NCI-H2196 treated with DMSO at 0.1 percent for 48 hours (cell line): ENCODE results near the gene EXOC6.
A peak's percentile ranks its signal among the peaks of the same experiment; 100 is the strongest.
"Not testable (repeated sequence)": the region's sequence is repeated elsewhere in the genome, so short reads cannot be mapped to it uniquely, and the experiment has no call there.

ENCODE experiments used
- DNase-seq: peaks from one replicate; lab custom pipeline; 2025; ENCODE audit not compliant: unreplicated experiment; lab: John Stamatoyannopoulos, UW

EXOC6 gene

DNA sequence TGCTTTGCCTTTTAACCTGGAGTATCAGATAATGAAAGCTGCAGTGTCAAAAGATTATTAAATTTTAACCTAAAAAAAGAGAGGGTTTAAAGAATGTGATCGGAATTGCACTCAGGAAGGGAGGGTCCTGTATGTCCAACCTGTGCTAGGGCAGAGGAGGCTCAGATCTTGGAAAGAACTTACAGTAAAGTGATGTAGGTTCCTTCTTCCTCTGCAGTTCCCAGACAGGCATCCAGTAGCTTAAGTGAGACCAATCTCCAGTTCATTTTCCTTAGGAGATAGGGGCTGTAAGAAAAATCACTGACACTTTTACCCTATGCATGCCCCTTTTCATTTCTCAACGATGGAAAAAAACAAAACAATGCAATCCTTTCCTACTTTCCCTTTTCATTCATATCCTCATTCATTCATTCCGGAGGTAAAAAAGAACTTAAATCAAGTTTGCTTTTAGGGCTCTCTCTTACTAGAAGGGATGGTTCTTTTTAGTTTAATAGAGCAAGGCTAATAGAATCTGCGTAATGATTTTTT, 28.3 kb downstream of the EXOC6 start:
- no peak for DNase-seq

DNA sequence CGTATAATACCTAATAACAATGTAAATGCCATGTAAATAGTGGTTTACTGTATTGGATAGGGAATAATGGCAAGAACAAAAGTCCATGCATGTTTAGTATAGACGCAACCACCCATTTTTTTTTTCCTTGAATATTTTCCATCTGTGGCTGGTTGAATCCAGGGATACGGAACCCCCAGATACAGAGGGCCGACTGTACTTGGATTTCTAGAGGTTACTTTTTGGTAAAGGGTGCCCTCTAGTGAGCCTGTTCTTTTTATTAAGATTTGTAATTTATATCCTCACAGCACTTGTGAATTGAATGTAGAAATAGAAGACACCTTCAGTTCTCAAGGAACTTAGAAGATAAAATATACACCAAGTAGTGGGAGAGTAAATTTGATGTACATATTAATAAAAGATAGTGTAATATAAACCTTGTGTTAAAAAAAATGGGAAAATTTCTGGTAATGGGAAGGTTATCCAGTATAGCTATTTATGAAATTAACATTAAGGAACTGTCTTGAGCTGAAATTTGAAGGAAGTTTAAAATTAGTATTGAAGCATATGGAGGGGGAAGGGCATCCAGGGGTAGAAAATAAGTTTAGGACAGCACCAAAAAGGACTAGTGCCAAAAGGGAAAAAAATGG, 32.0 kb downstream of the EXOC6 start:
- DNase-seq, result no peak

DNA sequence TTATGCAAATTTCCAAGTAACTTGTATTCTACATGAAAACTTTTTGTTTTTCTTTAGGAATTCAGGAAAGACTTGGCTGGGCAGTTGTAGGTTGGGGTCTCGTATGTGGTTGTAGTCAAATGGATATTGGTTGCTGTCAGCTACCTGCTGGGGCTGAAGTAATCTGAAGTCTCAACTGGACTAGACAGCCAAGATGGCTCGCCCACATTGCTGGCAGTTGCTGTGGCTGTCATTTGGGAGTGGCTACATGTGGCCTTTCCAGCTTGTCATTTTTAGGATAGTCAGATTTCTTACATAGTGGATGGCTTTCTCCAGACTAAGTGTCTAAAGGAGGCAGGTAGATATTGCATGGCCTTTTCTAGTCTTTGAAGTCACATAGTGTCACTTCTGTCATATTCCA, 32.6 kb downstream of the EXOC6 start:
- DNase-seq, result no peak

GRCh38 chr10:92886334-92886961, 38.1 kb downstream of the EXOC6 start:
- no peak for DNase-seq

DNA sequence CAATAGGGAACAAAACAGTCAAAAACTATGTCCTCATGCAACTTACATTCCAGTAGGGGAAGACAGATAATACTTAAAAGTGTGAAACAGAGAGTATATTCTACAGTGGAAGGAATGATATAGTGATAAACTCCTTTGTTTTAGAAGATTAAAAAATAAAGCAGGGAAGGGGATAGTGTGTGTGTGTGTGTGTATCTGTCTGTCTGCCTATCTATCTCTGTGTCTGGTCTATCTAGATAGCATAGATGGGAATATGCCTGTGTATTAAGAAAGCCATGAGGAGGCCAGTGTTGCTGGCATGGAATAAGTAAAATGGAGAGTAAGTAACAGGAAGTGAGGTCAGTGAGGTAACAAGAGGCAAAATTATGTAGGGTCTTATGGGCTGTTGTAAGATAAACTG, 42.2 kb downstream of the EXOC6 start:
- no peak for DNase-seq

DNA sequence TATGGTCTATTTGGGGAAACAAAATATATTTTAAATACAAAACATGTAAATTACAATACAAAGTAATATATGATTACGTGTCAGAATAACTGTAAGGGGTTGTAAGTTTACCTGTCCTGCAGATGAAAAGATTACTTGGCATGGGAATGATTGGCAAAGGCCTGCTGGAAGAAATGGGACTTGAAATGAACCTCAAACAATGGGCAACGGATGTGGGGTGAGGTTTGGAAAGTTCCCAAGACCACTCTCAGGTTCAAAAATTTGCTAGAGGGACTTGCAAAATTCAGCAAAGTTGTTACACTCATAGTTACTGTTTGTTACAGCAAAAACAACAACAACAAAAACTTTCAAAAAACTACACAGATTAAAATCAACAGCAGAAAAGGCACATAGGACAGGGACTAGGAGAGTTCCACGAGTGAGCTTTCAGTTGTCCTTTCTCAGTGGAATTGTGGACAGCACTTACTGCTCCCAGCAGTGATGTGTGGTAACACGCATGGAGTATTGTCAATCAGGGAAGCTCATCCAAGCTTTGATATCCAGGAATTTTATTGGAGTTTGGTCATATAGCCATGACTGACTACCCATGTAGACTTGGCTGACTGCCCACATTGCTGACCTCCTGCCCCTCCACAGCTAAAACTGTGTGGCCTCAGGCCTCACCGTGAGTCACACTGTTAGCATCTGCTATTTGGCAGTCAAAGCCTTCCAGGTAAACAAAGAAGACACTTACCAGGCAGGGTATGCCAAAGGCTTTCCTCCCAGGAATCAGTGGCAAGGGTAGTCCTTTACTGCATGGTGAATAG, 43.8 kb downstream of the EXOC6 start:
- peak; percentile 23 for DNase-seq

- DNase-seq, result no peak
Measured at GRCh38 chr10:92892691-92893054, 44.4 kb downstream of the EXOC6 start.

GRCh38 chr10:92894081-92894655, 45.8 kb downstream of the EXOC6 start:
- DNase-seq, result no peak

- DNase-seq, result no peak
Measured at GRCh38 chr10:92897916-92898315, 49.6 kb downstream of the EXOC6 start.

GRCh38 chr10:92901819-92902251, 53.5 kb downstream of the EXOC6 start:
- no peak for DNase-seq

DNA sequence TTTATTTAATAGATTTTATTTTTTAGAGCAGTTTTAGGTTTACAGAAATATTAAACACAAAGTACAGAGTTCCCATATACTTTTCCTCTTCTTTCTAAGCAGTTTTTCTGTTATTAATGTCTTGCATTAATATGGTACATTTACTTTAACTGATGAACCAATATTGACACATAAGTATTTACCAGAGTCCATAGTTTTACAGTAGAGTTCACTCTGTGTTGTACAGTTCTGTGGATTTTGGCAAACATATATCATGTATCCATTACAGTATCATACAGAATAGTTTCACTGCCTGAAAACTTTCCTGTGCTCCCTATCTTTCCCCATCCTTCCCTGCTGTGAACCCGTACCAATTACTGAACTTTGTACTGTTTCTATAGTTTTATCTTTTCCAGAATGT, 55.3 kb downstream of the EXOC6 start:
- DNase-seq, result no peak

DNA sequence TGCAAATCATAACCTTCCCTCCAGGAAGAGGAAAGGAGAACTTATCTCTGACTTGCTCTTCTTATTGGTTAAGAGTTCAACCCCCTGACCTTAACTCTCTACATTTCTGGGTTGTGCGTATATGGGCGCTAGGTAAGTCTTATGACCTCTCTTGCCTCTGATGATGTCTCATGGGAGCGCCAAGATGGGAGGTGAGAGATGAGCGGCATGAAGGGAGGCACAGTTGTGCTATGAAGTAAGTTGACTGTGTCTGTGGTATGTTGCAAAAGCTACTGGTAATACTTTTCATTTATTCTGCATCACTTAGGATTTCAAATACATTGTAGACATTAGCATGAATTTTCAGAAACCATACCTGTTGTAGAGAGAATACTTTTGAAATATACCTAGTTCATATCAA, 59.0 kb downstream of the EXOC6 start:
- no peak for DNase-seq

DNA sequence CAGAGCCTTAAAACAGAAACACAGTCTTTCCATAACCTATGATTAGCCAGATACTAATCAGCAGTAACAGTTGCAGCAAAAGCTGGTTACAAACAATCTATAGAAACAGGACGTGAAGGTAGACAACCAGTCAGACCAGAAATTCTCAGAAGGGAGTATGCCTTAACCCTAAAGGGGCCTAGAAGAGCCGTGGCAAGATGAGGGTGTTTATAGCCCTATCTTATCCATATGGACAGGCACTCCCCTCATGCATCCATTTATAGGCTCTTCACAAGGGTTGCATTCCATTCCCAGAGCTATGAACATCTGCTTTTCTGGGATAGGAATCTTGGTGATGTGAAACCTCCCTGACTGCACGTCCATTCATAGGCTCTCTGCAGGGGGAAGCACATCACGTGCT, 64.3 kb downstream of the EXOC6 start:
- not testable (repeated sequence) for DNase-seq

DNA sequence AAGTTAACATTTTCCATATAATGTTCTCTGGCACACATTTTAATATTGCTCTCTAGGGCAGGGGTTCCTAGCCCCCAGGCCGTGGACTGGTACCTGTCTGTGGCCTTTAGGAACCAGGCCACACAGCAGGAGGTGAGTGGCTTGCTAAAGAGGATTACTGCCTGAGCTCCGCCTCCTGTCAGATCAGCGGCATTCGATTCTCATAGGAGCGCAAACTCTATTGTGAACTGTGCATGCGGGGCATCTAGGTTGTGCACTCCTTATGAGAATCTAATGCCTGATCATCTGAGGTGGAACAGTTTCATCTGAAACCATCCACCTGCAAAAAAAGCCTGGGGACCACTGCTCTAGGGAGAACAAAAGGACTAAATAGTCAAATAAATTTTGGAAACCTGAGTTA, 65.7 kb downstream of the EXOC6 start:
- no peak for DNase-seq

DNA sequence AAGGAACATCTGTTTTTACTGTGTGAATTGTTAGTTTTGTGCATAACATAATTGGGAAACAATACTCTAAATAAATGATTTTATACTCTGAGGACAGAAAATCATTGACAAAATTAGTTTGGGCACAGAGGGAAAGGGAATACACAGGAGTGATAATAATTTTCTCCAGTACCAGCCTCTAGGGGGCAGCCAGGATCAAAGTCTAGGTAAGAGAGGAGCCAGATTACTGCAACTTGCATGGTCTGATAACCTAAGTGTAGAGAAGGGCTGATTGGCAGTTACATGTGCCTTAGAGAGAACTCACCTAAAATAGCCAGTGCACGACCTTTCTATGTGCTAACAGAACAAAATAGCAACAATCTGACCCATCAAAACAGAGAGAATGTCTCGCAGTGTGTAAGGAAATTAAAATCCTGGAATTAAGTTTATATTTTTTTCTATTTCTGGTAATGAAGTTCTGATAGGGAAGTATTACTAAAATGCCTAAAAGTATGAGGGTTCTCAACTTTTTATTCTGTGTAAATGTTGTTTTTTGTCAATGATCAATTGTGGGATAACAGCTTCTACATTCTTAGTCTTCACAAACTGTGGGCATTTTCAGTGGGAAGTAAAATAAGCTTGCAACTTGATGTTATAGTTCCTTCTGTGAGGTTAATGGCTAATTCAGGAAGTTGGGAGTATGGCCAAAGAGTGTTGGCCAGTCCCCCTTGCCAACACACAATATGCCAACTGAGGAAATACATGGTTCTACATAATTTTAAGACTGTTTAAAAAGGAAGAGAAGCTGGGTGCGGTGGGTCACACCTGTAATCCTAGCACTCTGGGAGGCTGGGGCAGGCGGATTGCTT, 66.4 kb downstream of the EXOC6 start:
- DNase-seq, result no peak

DNA sequence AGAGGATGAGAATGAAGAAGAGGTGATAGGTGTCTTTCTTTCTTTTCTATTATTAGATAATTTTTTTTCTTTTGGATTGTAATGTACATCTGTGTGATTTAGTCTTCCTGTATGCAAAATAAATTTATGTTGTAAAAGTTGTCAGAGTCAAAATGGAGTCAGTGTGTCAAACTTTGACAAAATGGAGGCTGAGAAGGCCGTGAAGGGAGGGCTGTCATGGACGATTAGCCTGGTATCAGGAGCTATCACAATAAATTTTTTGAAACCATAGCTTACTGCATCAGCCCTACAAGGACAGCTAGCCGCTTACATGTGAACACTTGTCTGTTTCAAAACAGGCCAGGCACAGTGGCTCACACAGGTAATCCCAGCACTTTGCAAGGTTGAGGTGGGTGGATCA, 67.6 kb downstream of the EXOC6 start:
- no peak for DNase-seq

DNA sequence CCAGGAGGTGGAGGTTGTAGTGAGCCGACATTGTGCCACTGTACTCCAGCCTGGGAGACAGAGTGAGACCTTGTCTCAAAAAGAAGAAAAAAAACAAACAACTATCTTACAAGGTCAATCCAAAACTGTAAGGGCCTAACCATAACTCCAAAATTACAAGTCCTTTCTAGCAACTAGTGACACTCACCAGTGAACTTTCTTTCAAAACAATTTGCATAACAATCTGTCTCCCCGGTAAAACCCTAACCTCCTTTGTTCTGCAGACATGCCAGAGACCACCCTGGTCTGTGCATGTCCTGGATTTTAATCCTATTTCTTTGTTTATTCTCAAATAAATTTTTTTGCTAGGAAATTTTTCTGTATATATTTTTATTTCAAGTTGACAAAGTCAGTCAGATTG, 68.1 kb downstream of the EXOC6 start:
- DNase-seq, result no peak

GRCh38 chr10:92918603-92919002, 70.3 kb downstream of the EXOC6 start:
- no peak for DNase-seq

DNA sequence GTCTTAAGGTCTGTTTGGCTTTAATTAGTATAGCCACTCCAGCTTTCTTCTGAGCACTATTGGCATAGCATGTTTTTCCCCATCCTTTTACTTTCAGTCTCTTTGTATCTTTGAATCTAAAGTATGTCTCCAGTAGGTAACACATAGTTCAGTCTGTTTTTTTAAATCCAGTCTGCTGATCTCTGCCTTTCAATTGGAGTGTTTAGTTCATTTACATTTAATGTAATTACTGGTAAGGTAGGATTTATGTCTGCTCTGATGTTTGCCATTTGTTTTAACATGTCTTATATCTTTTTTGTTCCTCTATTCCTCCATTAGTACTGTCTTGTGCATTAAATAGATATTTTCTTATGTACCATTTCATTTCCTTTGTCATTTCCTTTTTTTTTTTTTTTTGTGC, 72.5 kb downstream of the EXOC6 start:
- DNase-seq, result no peak

DNA sequence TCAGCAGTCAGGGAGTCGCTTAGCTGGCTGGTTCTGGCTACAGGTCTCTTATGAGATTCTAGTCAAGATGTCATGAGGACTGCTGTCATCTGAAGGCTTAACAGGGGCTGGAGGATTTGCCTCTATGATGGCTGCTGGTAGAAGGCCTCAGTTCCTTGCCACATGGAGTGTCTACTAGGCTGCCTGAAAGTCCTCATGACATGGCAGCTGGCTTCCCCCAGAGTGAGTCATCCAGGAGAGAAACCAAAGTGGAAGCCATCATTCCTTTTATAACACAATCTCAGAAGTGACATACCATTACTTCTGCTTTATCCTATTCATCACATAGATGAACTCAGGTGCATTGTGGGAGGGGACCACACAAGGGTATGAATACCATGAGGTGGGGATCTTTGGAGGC, 75.1 kb downstream of the EXOC6 start:
- no peak for DNase-seq

- no peak for DNase-seq
Measured at GRCh38 chr10:92929896-92930295, 81.6 kb downstream of the EXOC6 start.
